Common myeloid progenitor, CD34-positive (primary cell): Measurements from ENCODE around the gene AQP1. TPM values are rescaled to one million over a fixed set of nuclear protein-coding genes. Genes with fewer than 3 reads are reported as not detected.

Experiments used
- CTCF ChIA-PET: fragments of 350-600 bp; sonication (Branson Sonifier 250); formaldehyde crosslinking; loops from one replicate; lab custom pipeline; 2021; ENCODE audit warnings: antibody characterized with exemption; lab: Charles Lee
- POLR2A ChIA-PET: fragments of 350-600 bp; sonication (Branson Sonifier 250); formaldehyde crosslinking; loops from one replicate; lab custom pipeline; 2021; ENCODE audit warnings: antibody characterized with exemption; lab: Charles Lee
- DNase-seq, 3 donors: peaks; one replicate each; pipeline versions ENCODE4 v3.0.0 to v3.0.0-alpha.2; 2013
- H3K27ac ChIP-seq, 2 experiments: 1 replicate in 1 of 2; 2 replicates in 1 of 2; pipeline ENCODE4 v1.7.0; 2013; ENCODE audit warnings: inconsistent platforms in 2 of 2, low read length in 2 of 2, mild to moderate bottlenecking in 2 of 2, low read depth in 1 of 2, moderate library complexity in 1 of 2; ENCODE audit not compliant: severe bottlenecking in 2 of 2, insufficient read depth in 1 of 2, poor library complexity in 1 of 2
- H3K27me3 ChIP-seq, 5 experiments: replicated peaks in 2 of 5; 1 replicate in 3 of 5; 2 replicates in 2 of 5; pipeline versions ENCODE4 v1.6.1 to v1.7.0; 2013; ENCODE audit warnings: low read length in 4 of 5, mild to moderate bottlenecking in 2 of 5, moderate library complexity in 2 of 5, inconsistent platforms in 1 of 5; ENCODE audit not compliant: insufficient read depth in 5 of 5, control insufficient read depth in 4 of 5
- H3K36me3 ChIP-seq, 4 experiments: 1 replicate in 2 of 4; 2 replicates in 2 of 4; pipeline versions ENCODE4 v1.6.1 to v1.7.0; 2013; ENCODE audit warnings: low read length in 3 of 4, control low read depth in 1 of 4, mild to moderate bottlenecking in 1 of 4; ENCODE audit not compliant: control insufficient read depth in 4 of 4, insufficient read depth in 4 of 4
- H3K4me1 ChIP-seq, 4 experiments: 1 replicate in 3 of 4; 2 replicates in 1 of 4; pipeline versions ENCODE4 v1.6.1 to v1.7.1; 2013; ENCODE audit warnings: low read length in 3 of 4, mild to moderate bottlenecking in 3 of 4, control low read depth in 1 of 4, inconsistent platforms in 1 of 4, moderate library complexity in 1 of 4; ENCODE audit not compliant: control insufficient read depth in 4 of 4, insufficient read depth in 4 of 4; ENCODE audit errors: control extremely low read depth in 1 of 4
- H3K4me3 ChIP-seq, 7 experiments: 1 replicate in 4 of 7; 2 replicates in 3 of 7; pipeline versions ENCODE4 v1.5.1 to v1.7.0; 2013; ENCODE audit warnings: mild to moderate bottlenecking in 7 of 7, low read length in 6 of 7, moderate library complexity in 6 of 7, inconsistent platforms in 2 of 7, low read depth in 2 of 7, control low read depth in 1 of 7; ENCODE audit not compliant: insufficient read depth in 4 of 7, control insufficient read depth in 1 of 7; ENCODE audit errors: extremely low read depth in 1 of 7
- H3K9me3 ChIP-seq, 5 experiments: 1 replicate in 4 of 5; 2 replicates in 1 of 5; pipeline versions ENCODE4 v1.6.1 to v1.7.1; 2013; ENCODE audit warnings: low read length in 4 of 5, mild to moderate bottlenecking in 2 of 5, inconsistent platforms in 1 of 5, low read depth in 1 of 5, moderate library complexity in 1 of 5; ENCODE audit not compliant: control insufficient read depth in 4 of 5, insufficient read depth in 2 of 5; ENCODE audit errors: control extremely low read depth in 1 of 5
- WGBS: methylation state at CpG from one replicate; pipeline ENCODE4 v1.1.5; 2013; ENCODE audit not compliant: insufficient coverage; 5-methylcytosine and 5-hydroxymethylcytosine counted together
- polyA plus RNA-seq: library from polyadenylated mRNA; unstranded; fragments of 120-200 nt; gene quantifications from one replicate; pipeline ENCODE4 v1.2.1, GENCODE V29; 2013

The AQP1 gene
- 0.99 TPM for polyA plus RNA-seq

GRCh38 chr7:30911561-30911969 is at the start of gene AQP1:
Gene AQP1 (plus strand): TSS chr7:30911853. CDS start chr7:30911910, 57 bp downstream.
- peak within 1 kb of the TSS in 1 of 7 experiments; percentile 16 for H3K4me3 ChIP-seq
- peak; percentile 17 to 59 (median 51) for DNase-seq
- POLR2A ChIA-PET: no interaction called here

GRCh38 chr7:30862995-30863705 is 48.5 kb upstream of the AQP1 start:
- Histone ChIP-seq H3K27ac (no peak overlapping the region), H3K4me1 (no peaks in the 10 kb centered on the region), H3K9me3 (no peaks in the 10 kb centered on the region), H3K36me3 (no peaks in the 10 kb centered on the region), H3K27me3 (no peaks in the 10 kb centered on the region), H3K4me3 (no peak overlapping the region)
- ChIA-PET CTCF (no interaction called here), POLR2A (no interaction called here)
- no peak for DNase-seq
- 97% methylated on average over 7 of the region's 9 CpGs for WGBS

More at GRCh38 chr7:30911561-30911969, at the start of gene AQP1:
- H3K36me3 ChIP-seq: no peaks in the 10 kb centered on the region
- no peaks in the 10 kb centered on the region for H3K9me3 ChIP-seq
- no peak within 1 kb of the TSS for H3K27ac ChIP-seq
- WGBS: 12% methylated on average over 12 of the region's 12 CpGs
- H3K4me1 ChIP-seq: peaks cover 0 to 12% (median 1%) of the 10 kb centered on the region in 4 experiments
- CTCF ChIA-PET: no interaction called here
- no peaks in the 10 kb centered on the region for H3K27me3 ChIP-seq

GRCh38 chr7:30863706-30864035 is 48.0 kb upstream of the AQP1 start:
- no peaks in the 10 kb centered on the region for H3K9me3 ChIP-seq
- CTCF ChIA-PET: interaction anchor here (0.5 kb wide), 1 partner anchor 18 kb away, joined by 5 read pairs; no protein-coding TSS in a partner anchor
- H3K36me3 ChIP-seq: no peaks in the 10 kb centered on the region
- POLR2A ChIA-PET: no interaction called here
- no peaks in the 10 kb centered on the region for H3K4me1 ChIP-seq
- H3K4me3 ChIP-seq: no peak overlapping the region
- no peak overlapping the region for H3K27ac ChIP-seq
- H3K27me3 ChIP-seq: no peaks in the 10 kb centered on the region
- WGBS: 100% methylated on average over 4 of the region's 4 CpGs
- no peak for DNase-seq

- Histone ChIP-seq H3K9me3 (no peaks in the 10 kb centered on the region), H3K4me3 (no peak overlapping the region), H3K27ac (no peak overlapping the region), H3K36me3 (no peaks in the 10 kb centered on the region), H3K4me1 (no peaks in the 10 kb centered on the region), H3K27me3 (no peaks in the 10 kb centered on the region)
- no peak for DNase-seq
- ChIA-PET POLR2A (no interaction called here), CTCF (interaction anchor here (0.5 kb wide), 1 partner anchor 19 kb away, joined by 5 read pairs; no protein-coding TSS in a partner anchor)
- WGBS: 100% methylated on average over 3 of the region's 3 CpGs
Observed at GRCh38 chr7:30864101-30864500, 47.6 kb upstream of the AQP1 start.

GRCh38 chr7:30865076-30865475 is 46.6 kb upstream of the AQP1 start:
- no peak for DNase-seq
- Histone ChIP-seq H3K27ac (no peak overlapping the region), H3K27me3 (no peaks in the 10 kb centered on the region), H3K36me3 (no peaks in the 10 kb centered on the region), H3K9me3 (no peaks in the 10 kb centered on the region), H3K4me1 (no peaks in the 10 kb centered on the region), H3K4me3 (no peak overlapping the region)
- 74% methylated on average over 3 of the region's 4 CpGs for WGBS
- CTCF ChIA-PET: no interaction called here
- POLR2A ChIA-PET: no interaction called here

GRCh38 chr7:30865821-30866220 is 45.8 kb upstream of the AQP1 start:
- no peaks in the 10 kb centered on the region for H3K9me3 ChIP-seq
- H3K4me3 ChIP-seq: no peak overlapping the region
- 100% methylated on average over 1 of the region's 4 CpGs for WGBS
- no peaks in the 10 kb centered on the region for H3K27me3 ChIP-seq
- ChIA-PET CTCF (no interaction called here), POLR2A (no interaction called here)
- H3K36me3 ChIP-seq: no peaks in the 10 kb centered on the region
- no peak overlapping the region for H3K27ac ChIP-seq
- no peak for DNase-seq
- H3K4me1 ChIP-seq: no peaks in the 10 kb centered on the region

- ChIA-PET POLR2A (no interaction called here), CTCF (no interaction called here)
- H3K36me3 ChIP-seq: no peaks in the 10 kb centered on the region
- no peak overlapping the region for H3K4me3 ChIP-seq
- H3K4me1 ChIP-seq: no peaks in the 10 kb centered on the region
- DNase-seq: no peak
- no peaks in the 10 kb centered on the region for H3K9me3 ChIP-seq
- no peak overlapping the region for H3K27ac ChIP-seq
- no peaks in the 10 kb centered on the region for H3K27me3 ChIP-seq
- 100% methylated on average over 3 of the region's 7 CpGs for whole genome bisulfite sequencing
Observed at GRCh38 chr7:30866939-30867338, 44.7 kb upstream of the AQP1 start.
